ENCODE data around the gene HDLBP. TPM values are rescaled to one million over a fixed set of nuclear protein-coding genes. Genes with fewer than 3 reads are reported as not detected.

Gene HDLBP
- total and polyA plus RNA-seq, 12 donors = 206 to 419 (median 353) TPM

GRCh38 chr2:241271706-241272302 lies 43.7 kb downstream of the HDLBP start:
- intact Hi-C loops (cut with DNase I) = loop anchor here in 7 of 10 donors (2.0 to 5.0 kb wide), 3 partner anchors 40 to 45 kb away; partner anchors contain the start of genes HDLBP (in 4 of the 7) and SEPTIN2 (in 4 of the 7)
- Histone ChIP-seq H3K27me3 (no peaks in the 10 kb centered on the region), H3K27ac (peak overlapping the region; percentile 63 to 96 (median 93)), H3K4me3 (peak overlapping the region; percentile 81 to 96 (median 91)), H3K36me3 (peaks cover 0 to 24% (median 5%) of the 10 kb centered on the region in 9 donors), H3K4me1 (peaks cover 6 to 48% (median 39%) of the 10 kb centered on the region in 9 donors), H3K9me3 (peaks cover 0 to 10% (median 0%) of the 10 kb centered on the region in 11 donors)
- 0 to 1% methylated on average over 37 of the region's 37 CpGs for WGBS, 2 donors
- TF ChIP-seq CTCF (IDR thresholded peaks at IDR 0.05) = no peak
- DNase-seq = peak; percentile 79 to 85
- ATAC-seq = peak; percentile 83 to 93 (median 90)

GRCh38 chr2:241270531-241270930 lies 44.9 kb downstream of the HDLBP start:
- TF ChIP-seq CTCF (IDR thresholded peaks at IDR 0.05) = no peak
- peak overlapping the region in 6 of 10 donors; percentile 81 to 95 (median 91) for H3K4me3 ChIP-seq
- DNase-seq = no peak
- intact Hi-C loops (cut with DNase I) = loop anchor here in 4 of 10 donors (5.0 kb wide), 2 partner anchors 42 to 47 kb away; partner anchors contain the start of genes HDLBP (in 1 of the 4) and SEPTIN2 (in 1 of the 4)
- no peak for ATAC-seq
- peaks cover 0 to 37% (median 14%) of the 10 kb centered on the region in 9 donors for H3K36me3 ChIP-seq
- WGBS, 2 donors = 47 to 51% methylated on average over 5 of the region's 5 CpGs
- peak overlapping the region in 1 of 10 donors; percentile 95 for H3K27ac ChIP-seq
- H3K27me3 ChIP-seq = no peaks in the 10 kb centered on the region
- peaks cover 6 to 48% (median 39%) of the 10 kb centered on the region in 9 donors for H3K4me1 ChIP-seq
- H3K9me3 ChIP-seq = peaks cover 0 to 6% (median 0%) of the 10 kb centered on the region in 11 donors

DNA sequence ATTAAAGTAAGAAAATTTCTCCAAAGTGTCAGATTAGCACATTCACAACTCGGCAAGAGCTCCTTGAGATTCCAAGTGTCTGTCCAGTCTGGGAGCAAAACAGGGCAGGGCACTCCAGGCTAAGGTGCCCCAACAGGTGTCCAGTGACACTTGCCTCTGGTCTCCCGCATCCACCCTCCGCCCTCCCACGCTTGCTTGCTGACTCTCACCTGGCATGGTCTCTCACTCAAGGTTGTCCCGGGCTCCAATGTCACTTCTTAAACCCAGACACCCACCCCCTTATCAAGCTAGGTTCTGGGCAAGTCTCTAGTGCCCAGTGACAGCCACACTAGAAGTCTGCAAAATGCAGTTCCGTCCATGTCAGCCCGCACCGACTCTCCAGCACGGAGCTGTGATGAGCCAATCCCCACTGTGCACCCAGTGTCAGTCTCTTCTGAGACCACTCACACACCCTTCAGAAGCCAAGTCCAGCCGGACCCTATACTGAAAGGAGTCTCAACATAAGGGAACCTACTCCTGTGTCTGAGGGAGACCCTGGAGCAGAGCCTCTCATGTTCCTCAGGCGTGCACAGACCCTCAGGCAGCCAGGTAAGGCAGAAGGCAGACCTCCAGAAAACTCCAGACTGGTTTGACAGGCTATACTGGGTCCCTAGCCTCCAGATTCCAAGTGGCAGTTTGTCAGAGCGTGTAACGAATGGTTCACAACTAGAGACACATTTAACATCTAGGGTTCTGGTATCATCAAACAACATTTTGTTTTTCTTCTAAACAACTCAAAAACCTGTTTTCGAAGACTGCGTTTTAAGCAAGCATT lies 45.6 kb downstream of the HDLBP start:
- Histone ChIP-seq H3K36me3 (peaks cover 0 to 43% (median 17%) of the 10 kb centered on the region in 9 donors), H3K4me3 (peak overlapping the region in 2 of 10 donors; percentile 81 to 91), H3K9me3 (no peaks in the 10 kb centered on the region), H3K27ac (no peak overlapping the region), H3K27me3 (no peaks in the 10 kb centered on the region), H3K4me1 (peaks cover 6 to 48% (median 39%) of the 10 kb centered on the region in 9 donors)
- DNase-seq (no peak), ATAC-seq (no peak)
- intact Hi-C loops (cut with DNase I) = loop anchor here in 5 of 10 donors (5.0 kb wide), 3 partner anchors 42 to 82 kb away; partner anchors contain the start of genes HDLBP (in 1 of the 5) and SEPTIN2 (in 1 of the 5)
- 77 to 79% methylated on average over 15 of the region's 15 CpGs for WGBS, 2 donors
- TF ChIP-seq CTCF (IDR thresholded peaks at IDR 0.05) = no peak

Data from heart right ventricle (tissue), 16 donors.